ENCODE results near the gene DHRSX.
"Not testable (repeated sequence)": the region's sequence is repeated elsewhere in the genome, so short reads cannot be mapped to it uniquely, and the experiment has no call there.

DNA sequence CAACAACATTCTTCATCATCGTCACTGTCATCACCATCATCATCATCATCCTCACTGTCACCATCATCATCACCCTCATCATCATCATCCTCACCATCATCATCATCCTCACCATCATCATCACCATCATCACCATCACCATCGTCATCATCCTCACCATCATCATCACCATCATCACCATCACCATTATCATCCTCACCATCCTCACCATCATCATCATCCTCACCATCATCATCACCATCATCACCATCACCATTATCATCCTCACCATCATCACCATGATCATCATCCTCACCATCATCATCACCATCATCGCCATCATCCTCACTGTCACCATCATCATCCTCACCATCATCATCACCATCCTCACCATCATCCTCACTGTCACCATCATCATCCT is 18.9 kb upstream of the DHRSX start:
- not testable (repeated sequence) for TF ChIP-seq CTCF, POLR2A (IDR thresholded peaks at IDR 0.05)
